Spleen (tissue), 11 donors: ENCODE data around the gene TIGIT. TPM values are rescaled to one million over a fixed set of nuclear protein-coding genes. Genes with fewer than 3 reads are reported as not detected.

Source experiments
- DNase-seq: peaks from one replicate; pipeline ENCODE4 v3.0.0-alpha.2; 2020
- H3K27ac ChIP-seq, 8 donors: fragments of 200-600 bp; sonication (generic) in 7 of 8; 1 replicate in 4 of 8; 2 replicates in 4 of 8; pipeline versions ENCODE4 v1.5.0 to v1.8.0; 2016 to 2021; ENCODE audit warnings: inconsistent platforms in 4 of 8, mild to moderate bottlenecking in 4 of 8, moderate library complexity in 1 of 8
- H3K27me3 ChIP-seq, 7 donors: fragments of 200-600 bp; sonication (generic) in 6 of 7; replicated peaks in 1 of 7; 1 replicate in 4 of 7; 2 replicates in 3 of 7; pipeline versions ENCODE4 v1.5.0 to v1.8.0; 2016 to 2021; ENCODE audit warnings: inconsistent platforms in 3 of 7, mild to moderate bottlenecking in 1 of 7
- H3K36me3 ChIP-seq, 6 donors: fragments of 200-600 bp; sonication (generic) in 5 of 6; 1 replicate in 4 of 6; 2 replicates in 2 of 6; pipeline versions ENCODE4 v1.5.0 to v1.8.0; 2016 to 2021; ENCODE audit warnings: inconsistent platforms in 2 of 6
- H3K4me1 ChIP-seq, 6 donors: fragments of 200-600 bp; sonication (generic) in 5 of 6; 1 replicate in 3 of 6; 2 replicates in 3 of 6; pipeline versions ENCODE4 v1.5.0 to v1.8.0; 2016 to 2021; ENCODE audit warnings: inconsistent platforms in 3 of 6
- H3K4me3 ChIP-seq, 8 donors: fragments of 200-600 bp; sonication (generic) in 7 of 8; 1 replicate in 4 of 8; 2 replicates in 4 of 8; pipeline versions ENCODE4 v1.5.0 to v1.8.0; 2016 to 2021; ENCODE audit warnings: inconsistent platforms in 4 of 8, mild to moderate bottlenecking in 4 of 8, moderate library complexity in 2 of 8
- H3K9me3 ChIP-seq, 8 donors: fragments of 200-600 bp; sonication (generic) in 7 of 8; 1 replicate in 4 of 8; 2 replicates in 4 of 8; pipeline versions ENCODE4 v1.5.0 to v1.8.0; 2016 to 2021; ENCODE audit warnings: inconsistent platforms in 4 of 8
- POLR2A ChIP-seq, 3 donors: fragments of 450-650 bp; IDR thresholded peaks; one replicate each; pipeline ENCODE4 v1.5.1; 2017; ENCODE audit warnings: antibody characterized with exemption in 3 of 3, mild to moderate bottlenecking in 1 of 3
- POLR2AphosphoS5 ChIP-seq, 3 donors: sonication (generic); formaldehyde crosslinking; IDR thresholded peaks; one replicate each; pipeline ENCODE4 v1.5.1; 2017; ENCODE audit warnings: antibody characterized with exemption in 3 of 3
- WGBS, 5 donors: extraction: QIAGEN DNeasy Blood & Tissue Kit in 3 of 5; methylation state at CpG; one replicate each; pipeline versions ENCODE4 v1.1.5 to v1.1.7; 2013 to 2018; 5-methylcytosine and 5-hydroxymethylcytosine counted together
- intact Hi-C: fragments of 100-400 bp; cut with DNase I; formaldehyde crosslinking; loops from one replicate; pipeline ENCODE4 v1.15.0; 2023; ENCODE audit warnings: low total_unique reads
- polyA plus RNA-seq, 3 donors: library from polyadenylated mRNA; stranded (reverse); fragments of 200-250 nt; gene quantifications; one replicate each; pipeline ENCODE4 v1.2.1, GENCODE V29; 2013
- total RNA-seq, 7 donors: library from RNA; depleted of rRNA in 3 of 7; stranded (reverse); fragments of >200 nt in 3 of 7; fragmentation: NEBNext Ultra II Directional in 4 of 7; extraction: Animal tissue kit (Norgen Biotek cat#: 25700) in 4 of 7; gene quantifications; one replicate each; pipeline versions ENCODE4 v1.1.0 to v1.2.1, GENCODE V29; 2016 to 2021
- TF ChIP-seq, protein P1 (sequence below), 11 experiments: fragments of 200-600 bp in 7 of 11; fragments of 450-650 bp in 4 of 11; sonication (generic) in 4 of 11; IDR thresholded peaks in 8 of 11; conservative IDR thresholded peaks in 3 of 11; 1 replicate in 7 of 11; 2 replicates in 4 of 11; pipeline versions ENCODE4 v1.4.0 to v1.8.0; 2016 to 2021; ENCODE audit warnings: antibody characterized with exemption in 11 of 11, inconsistent platforms in 4 of 11, mild to moderate bottlenecking in 1 of 11
- donor health status: healthy with polysubstance abuse.
- donor health status: DM: no; HTN: no; CAD: no; lungs with moderate emphysema.
- donor health status: DM: no; HTN: no; CAD: no.
- donor health status: Bipolar disorder and iron deficiency.
- donor health status: healthy.
- donor health status: DM: no; HTN: no; CAD: no.
- donor health status: DM: yes; HTN: yes; CAD: no.

The TIGIT gene
- total and polyA plus RNA-seq, 10 donors: 4.2 to 22.0 (median 11.3) TPM

DNA sequence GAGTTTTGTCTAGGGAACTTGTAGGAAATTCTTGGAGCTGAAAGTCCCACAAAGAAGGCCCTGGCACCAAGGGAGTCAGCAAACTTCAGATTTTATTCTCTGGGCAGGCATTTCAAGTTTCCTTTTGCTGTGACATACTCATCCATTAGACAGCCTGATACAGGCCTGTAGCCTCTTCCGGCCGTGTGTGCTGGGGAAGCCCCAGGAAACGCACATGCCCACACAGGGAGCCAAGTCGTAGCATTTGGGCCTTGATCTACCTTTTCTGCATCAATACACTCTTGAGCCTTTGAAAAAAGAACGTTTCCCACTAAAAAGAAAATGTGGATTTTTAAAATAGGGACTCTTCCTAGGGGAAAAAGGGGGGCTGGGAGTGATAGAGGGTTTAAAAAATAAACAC, 15.0 kb downstream of the TIGIT start:
- H3K4me1 ChIP-seq: peaks cover 7 to 36% (median 21%) of the 10 kb centered on the region in 6 donors
- WGBS, 5 donors: 25 to 53% (median 42%) methylated on average over 5 of the region's 5 CpGs
- H3K36me3 ChIP-seq: no peaks in the 10 kb centered on the region
- peak overlapping the region in 1 of 8 donors; percentile 31 for H3K4me3 ChIP-seq
- H3K9me3 ChIP-seq: no peaks in the 10 kb centered on the region
- peak overlapping the region in 7 of 8 donors; percentile 55 to 79 (median 77) for H3K27ac ChIP-seq
- TF ChIP-seq POLR2A (IDR thresholded peaks at IDR 0.05): no peak
- peak in 2 of 3 donors; percentile 45 to 57 for TF ChIP-seq POLR2AphosphoS5 (IDR thresholded peaks at IDR 0.05)
- TF ChIP-seq, protein P1, sequence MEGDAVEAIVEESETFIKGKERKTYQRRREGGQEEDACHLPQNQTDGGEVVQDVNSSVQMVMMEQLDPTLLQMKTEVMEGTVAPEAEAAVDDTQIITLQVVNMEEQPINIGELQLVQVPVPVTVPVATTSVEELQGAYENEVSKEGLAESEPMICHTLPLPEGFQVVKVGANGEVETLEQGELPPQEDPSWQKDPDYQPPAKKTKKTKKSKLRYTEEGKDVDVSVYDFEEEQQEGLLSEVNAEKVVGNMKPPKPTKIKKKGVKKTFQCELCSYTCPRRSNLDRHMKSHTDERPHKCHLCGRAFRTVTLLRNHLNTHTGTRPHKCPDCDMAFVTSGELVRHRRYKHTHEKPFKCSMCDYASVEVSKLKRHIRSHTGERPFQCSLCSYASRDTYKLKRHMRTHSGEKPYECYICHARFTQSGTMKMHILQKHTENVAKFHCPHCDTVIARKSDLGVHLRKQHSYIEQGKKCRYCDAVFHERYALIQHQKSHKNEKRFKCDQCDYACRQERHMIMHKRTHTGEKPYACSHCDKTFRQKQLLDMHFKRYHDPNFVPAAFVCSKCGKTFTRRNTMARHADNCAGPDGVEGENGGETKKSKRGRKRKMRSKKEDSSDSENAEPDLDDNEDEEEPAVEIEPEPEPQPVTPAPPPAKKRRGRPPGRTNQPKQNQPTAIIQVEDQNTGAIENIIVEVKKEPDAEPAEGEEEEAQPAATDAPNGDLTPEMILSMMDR (IDR thresholded peaks at IDR 0.05 in 8 of 11, conservative IDR thresholded peaks at IDR 0.05 in 3 of 11): no peak
- DNase-seq: peak; percentile 86
- H3K27me3 ChIP-seq: no peaks in the 10 kb centered on the region
- intact Hi-C loops: no loop called here

DNA sequence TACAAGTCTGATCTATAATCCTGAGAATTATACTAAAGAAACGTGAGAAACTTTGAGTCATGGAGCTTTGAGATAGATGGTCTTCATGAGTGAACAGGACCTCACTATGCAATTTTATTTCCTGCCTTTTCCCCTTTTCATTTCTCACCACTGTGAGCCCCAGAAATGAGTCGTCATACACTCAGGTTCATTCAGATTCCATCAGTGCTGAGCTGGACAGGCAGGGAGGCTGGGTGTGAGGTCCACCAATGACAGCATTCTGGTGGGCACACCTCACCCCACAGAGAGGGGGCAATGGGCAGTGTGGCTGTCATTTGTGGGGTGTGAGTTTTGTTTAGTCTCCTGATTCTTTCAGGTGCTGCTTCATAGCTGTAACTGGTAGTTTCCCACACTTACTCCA, 16.9 kb downstream of the TIGIT start:
- no peaks in the 10 kb centered on the region for H3K27me3 ChIP-seq
- DNase-seq: no peak
- H3K4me1 ChIP-seq: peaks cover 9 to 39% (median 21%) of the 10 kb centered on the region in 6 donors
- H3K4me3 ChIP-seq: no peak overlapping the region
- peak overlapping the region in 2 of 8 donors; percentile 18 to 24 for H3K27ac ChIP-seq
- 68 to 83% (median 73%) methylated on average over 2 of the region's 2 CpGs for WGBS, 5 donors
- intact Hi-C loops: no loop called here
- TF ChIP-seq, protein P1 (IDR thresholded peaks at IDR 0.05 in 8 of 11, conservative IDR thresholded peaks at IDR 0.05 in 3 of 11): no peak
- TF ChIP-seq POLR2A (IDR thresholded peaks at IDR 0.05): no peak
- peak in 2 of 3 donors; percentile 9 to 31 for TF ChIP-seq POLR2AphosphoS5 (IDR thresholded peaks at IDR 0.05)
- no peaks in the 10 kb centered on the region for H3K36me3 ChIP-seq
- no peaks in the 10 kb centered on the region for H3K9me3 ChIP-seq

GRCh38 chr3:114313426-114313825, 19.6 kb downstream of the TIGIT start:
- H3K27ac ChIP-seq: peak overlapping the region in 3 of 8 donors; percentile 2 to 34 (median 17)
- WGBS, 5 donors: 79 to 94% (median 87%) methylated on average over 2 of the region's 2 CpGs
- no peaks in the 10 kb centered on the region for H3K27me3 ChIP-seq
- TF ChIP-seq POLR2A (IDR thresholded peaks at IDR 0.05) (no peak), POLR2AphosphoS5 (IDR thresholded peaks at IDR 0.05) (no peak)
- TF ChIP-seq, protein P1 (IDR thresholded peaks at IDR 0.05 in 8 of 11, conservative IDR thresholded peaks at IDR 0.05 in 3 of 11): no peak
- intact Hi-C loops: no loop called here
- peaks cover 0 to 30% (median 12%) of the 10 kb centered on the region in 6 donors for H3K4me1 ChIP-seq
- no peaks in the 10 kb centered on the region for H3K9me3 ChIP-seq
- no peak for DNase-seq
- peaks cover 0 to 7% (median 0%) of the 10 kb centered on the region in 6 donors for H3K36me3 ChIP-seq
- H3K4me3 ChIP-seq: no peak overlapping the region

DNA sequence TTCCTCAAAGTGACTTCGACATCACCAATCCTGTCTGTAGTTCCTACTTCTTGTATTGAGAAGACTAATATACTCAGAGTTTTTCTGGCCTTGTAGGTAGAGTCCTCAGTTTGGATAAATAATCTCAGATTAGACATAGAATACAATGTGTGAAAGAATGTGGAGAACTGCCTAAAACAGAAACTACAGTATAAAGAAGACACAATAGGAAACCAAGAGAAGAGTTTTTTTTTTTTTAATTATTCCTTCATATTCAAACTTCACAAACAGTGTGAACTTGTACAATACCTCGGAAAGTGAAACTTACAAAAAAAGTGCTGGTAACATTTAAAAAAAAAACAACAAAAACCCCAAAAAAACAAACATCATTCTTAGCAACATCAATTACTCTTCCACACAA, 20.5 kb downstream of the TIGIT start:
- Histone ChIP-seq H3K4me3 (no peak overlapping the region), H3K27me3 (no peaks in the 10 kb centered on the region), H3K36me3 (peaks cover 0 to 7% (median 0%) of the 10 kb centered on the region in 6 donors), H3K9me3 (no peaks in the 10 kb centered on the region), H3K27ac (peak overlapping the region in 3 of 8 donors; percentile 2 to 34 (median 17)), H3K4me1 (peaks cover 0 to 28% (median 3%) of the 10 kb centered on the region in 6 donors)
- WGBS, 5 donors: 82 to 87% (median 85%) methylated on average over 2 of the region's 2 CpGs
- TF ChIP-seq, protein P1 (IDR thresholded peaks at IDR 0.05 in 8 of 11, conservative IDR thresholded peaks at IDR 0.05 in 3 of 11): no peak
- no peak for TF ChIP-seq POLR2AphosphoS5 (IDR thresholded peaks at IDR 0.05)
- TF ChIP-seq POLR2A (IDR thresholded peaks at IDR 0.05): no peak
- no peak for DNase-seq
- intact Hi-C loops: no loop called here
